WERI-Rb-1 (cell line): ENCODE measurements around the gene C2CD5.

Experiments used
- DNase-seq: peaks from one replicate; pipeline ENCODE4 v3.0.0-alpha.2; 2020
- H3K27ac ChIP-seq: fragments of 250-450 bp; sonication (Bioruptor Pico); 2 replicates; pipeline ENCODE4 v1.5.1; 2020; ENCODE audit warnings: mild to moderate bottlenecking, moderate library complexity
- H3K27me3 ChIP-seq: fragments of 250-450 bp; sonication (Bioruptor Pico); 2 replicates; pipeline ENCODE4 v1.5.1; 2021; ENCODE audit warnings: mild to moderate bottlenecking, low read depth, moderate library complexity; ENCODE audit not compliant: insufficient read depth, severe bottlenecking
- H3K36me3 ChIP-seq: fragments of 250-450 bp; sonication (Bioruptor Pico); 2 replicates; pipeline ENCODE4 v1.5.1; 2020; ENCODE audit warnings: mild to moderate bottlenecking, moderate library complexity
- H3K4me3 ChIP-seq: 2 replicates; pipeline ENCODE4 v1.5.1; 2011; ENCODE audit warnings: low read depth, mild to moderate bottlenecking, control low read depth, low read length
- H3K9me3 ChIP-seq: fragments of 250-450 bp; sonication (Bioruptor Pico); 2 replicates; pipeline ENCODE4 v1.5.1; 2021; ENCODE audit warnings: mild to moderate bottlenecking, moderate library complexity; ENCODE audit not compliant: severe bottlenecking
- CTCF ChIP-seq: IDR thresholded peaks from 2 replicates; pipeline ENCODE4 v1.5.1; 2011; ENCODE audit warnings: low read depth, mild to moderate bottlenecking, control low read depth, inconsistent platforms, low read length

Gene C2CD5

GRCh38 chr12:22539055-22539454, 5.3 kb downstream of the C2CD5 start:
- no peak for DNase-seq
- H3K4me3 ChIP-seq = no peak overlapping the region
- H3K9me3 ChIP-seq = no peaks in the 10 kb centered on the region

GRCh38 chr12:22538311-22538710, 6.0 kb downstream of the C2CD5 start:
- no peak for TF ChIP-seq CTCF
- DNase-seq = no peak
- H3K4me3 ChIP-seq = no peak overlapping the region

More at GRCh38 chr12:22539055-22539454, 5.3 kb downstream of the C2CD5 start:
- H3K36me3 ChIP-seq = peaks cover 18% of the 10 kb centered on the region
- TF ChIP-seq CTCF = no peak
- no peak overlapping the region for H3K27ac ChIP-seq
- no peaks in the 10 kb centered on the region for H3K27me3 ChIP-seq

GRCh38 chr12:22536971-22537544, 7.3 kb downstream of the C2CD5 start:
- no peak for TF ChIP-seq CTCF
- no peak overlapping the region for H3K27ac ChIP-seq
- no peaks in the 10 kb centered on the region for H3K27me3 ChIP-seq
- no peak for DNase-seq
- H3K9me3 ChIP-seq = no peaks in the 10 kb centered on the region
- H3K36me3 ChIP-seq = peaks cover 21% of the 10 kb centered on the region
- no peak overlapping the region for H3K4me3 ChIP-seq

More at GRCh38 chr12:22538311-22538710, 6.0 kb downstream of the C2CD5 start:
- Histone ChIP-seq H3K9me3 (no peaks in the 10 kb centered on the region), H3K36me3 (peaks cover 21% of the 10 kb centered on the region), H3K27ac (no peak overlapping the region), H3K27me3 (no peaks in the 10 kb centered on the region)

- no peak for TF ChIP-seq CTCF
- Histone ChIP-seq H3K36me3 (peaks cover 26% of the 10 kb centered on the region), H3K27me3 (no peaks in the 10 kb centered on the region), H3K9me3 (no peaks in the 10 kb centered on the region), H3K27ac (no peak overlapping the region), H3K4me3 (no peak overlapping the region)
- DNase-seq = no peak
Observed at GRCh38 chr12:22536346-22536945, 7.9 kb downstream of the C2CD5 start.

GRCh38 chr12:22535478-22535877, 8.9 kb downstream of the C2CD5 start:
- H3K9me3 ChIP-seq = no peaks in the 10 kb centered on the region
- peaks cover 33% of the 10 kb centered on the region for H3K36me3 ChIP-seq
- H3K27ac ChIP-seq = no peak overlapping the region
- DNase-seq = no peak
- no peak for TF ChIP-seq CTCF
- H3K27me3 ChIP-seq = no peaks in the 10 kb centered on the region
- no peak overlapping the region for H3K4me3 ChIP-seq

- no peak for TF ChIP-seq CTCF
- no peak for DNase-seq
- Histone ChIP-seq H3K27ac (no peak overlapping the region), H3K27me3 (no peaks in the 10 kb centered on the region), H3K4me3 (no peak overlapping the region), H3K9me3 (no peaks in the 10 kb centered on the region), H3K36me3 (peaks cover 29% of the 10 kb centered on the region)
Observed at GRCh38 chr12:22535038-22535437, 9.3 kb downstream of the C2CD5 start.
